A549 (cell line): Measurements from ENCODE around the gene ERI2.

Source experiments
- CBX8 ChIP-seq: fragments of 200-600 bp; sonication (generic); IDR thresholded peaks from 2 replicates; pipeline ENCODE4 v1.6.1; 2016
- CEBPB ChIP-seq, 2 experiments: fragments of >200 bp in 1 of 2; sonication (Bioruptor Twin) in 1 of 2; formaldehyde crosslinking in 1 of 2; IDR thresholded peaks; 2 replicates each; pipeline ENCODE4 v1.6.1; 2012 to 2016
- NPAS2 ChIP-seq: fragments of 250-450 bp; sonication (Bioruptor Pico); IDR thresholded peaks from 2 replicates; pipeline ENCODE4 v1.8.0; 2022; ENCODE audit warnings: mild to moderate bottlenecking, moderate library complexity, borderline replicate concordance

GRCh38 chr16:20833086-20833485 lies 26.8 kb upstream of the ERI2 start:
- TF ChIP-seq NPAS2 (no peak), CBX8 (no peak), CEBPB (IDR thresholded peaks at IDR 0.05) (no peak)
